Measurements from ENCODE around the gene PTPRT. TPM values are rescaled to one million over a fixed set of nuclear protein-coding genes. Genes with fewer than 3 reads are reported as not detected.

Gene PTPRT
- total RNA-seq, 1 experiment from 2014 or later = not detected

- no TSS peak for BruUV-seq (replicated peaks)
- peaks cover 14% of the 10 kb centered on the region for H3K9me3 Mint-ChIP-seq (ENCODE audit: low read depth, unreplicated experiment)
- H3K27ac Mint-ChIP-seq (ENCODE audit: unreplicated experiment) = no peak overlapping the region
- no peak for TF ChIP-seq CTCF (IDR thresholded peaks at IDR 0.05; ENCODE audit: unreplicated experiment)
- no peaks in the 10 kb centered on the region for H3K4me1 Mint-ChIP-seq (ENCODE audit: low read depth, unreplicated experiment)
- CTCF ChIA-PET = no interaction called here
- intact Hi-C loops (cut with micrococcal nuclease; ENCODE audit: unreplicated experiment) = no loop called here
- no peak for DNase-seq
- no peak overlapping the region for H3K4me3 Mint-ChIP-seq (ENCODE audit: low read depth, unreplicated experiment)
- no peaks in the 10 kb centered on the region for H3K36me3 Mint-ChIP-seq (ENCODE audit: insufficient read depth, unreplicated experiment)
- H3K27me3 Mint-ChIP-seq (ENCODE audit: unreplicated experiment) = peaks cover 13% of the 10 kb centered on the region
These were observed 848.1 kb downstream of the PTPRT start for GRCh38 chr20:42341654-42342053.

DNA sequence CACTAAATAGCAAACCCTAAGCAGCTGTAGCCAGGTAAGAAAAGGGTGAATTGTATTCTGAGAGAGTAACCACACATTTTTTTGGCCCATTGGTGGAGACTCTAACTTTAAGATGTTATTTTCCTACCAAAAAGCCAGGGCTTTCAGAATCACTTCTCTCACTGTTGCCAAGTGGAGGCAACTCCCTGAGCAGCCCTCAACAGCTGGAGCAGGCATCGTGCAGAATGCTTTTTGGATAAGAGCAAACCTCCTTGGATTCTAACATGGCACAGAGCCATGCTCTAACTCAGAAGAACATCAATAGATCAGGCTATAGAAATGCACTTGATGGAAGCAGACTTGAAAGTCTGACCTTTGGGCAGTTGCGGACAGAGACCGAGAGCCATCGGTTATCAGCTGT is 849.3 kb downstream of the PTPRT start:
- no peak overlapping the region for H3K4me3 Mint-ChIP-seq (ENCODE audit: low read depth, unreplicated experiment)
- H3K9me3 Mint-ChIP-seq (ENCODE audit: low read depth, unreplicated experiment) = peaks cover 11% of the 10 kb centered on the region
- H3K36me3 Mint-ChIP-seq (ENCODE audit: insufficient read depth, unreplicated experiment) = no peaks in the 10 kb centered on the region
- H3K27me3 Mint-ChIP-seq (ENCODE audit: unreplicated experiment) = peaks cover 13% of the 10 kb centered on the region
- intact Hi-C loops (cut with micrococcal nuclease; ENCODE audit: unreplicated experiment) = no loop called here
- no peak for TF ChIP-seq CTCF (IDR thresholded peaks at IDR 0.05; ENCODE audit: unreplicated experiment)
- BruUV-seq (replicated peaks) = no TSS peak
- H3K4me1 Mint-ChIP-seq (ENCODE audit: low read depth, unreplicated experiment) = no peaks in the 10 kb centered on the region
- CTCF ChIA-PET = no interaction called here
- no peak for DNase-seq
- no peak overlapping the region for H3K27ac Mint-ChIP-seq (ENCODE audit: unreplicated experiment)

GRCh38 chr20:42338294-42339201 is 851.2 kb downstream of the PTPRT start:
- no peak overlapping the region for H3K27ac Mint-ChIP-seq (ENCODE audit: unreplicated experiment)
- H3K4me3 Mint-ChIP-seq (ENCODE audit: low read depth, unreplicated experiment) = no peak overlapping the region
- H3K9me3 Mint-ChIP-seq (ENCODE audit: low read depth, unreplicated experiment) = peaks cover 15% of the 10 kb centered on the region
- H3K36me3 Mint-ChIP-seq (ENCODE audit: insufficient read depth, unreplicated experiment) = no peaks in the 10 kb centered on the region
- CTCF ChIA-PET = no interaction called here
- no TSS peak for BruUV-seq (replicated peaks)
- intact Hi-C loops (cut with micrococcal nuclease; ENCODE audit: unreplicated experiment) = no loop called here
- no peak for DNase-seq
- TF ChIP-seq CTCF (IDR thresholded peaks at IDR 0.05; ENCODE audit: unreplicated experiment) = no peak
- H3K4me1 Mint-ChIP-seq (ENCODE audit: low read depth, unreplicated experiment) = no peaks in the 10 kb centered on the region
- H3K27me3 Mint-ChIP-seq (ENCODE audit: unreplicated experiment) = peaks cover 13% of the 10 kb centered on the region

GRCh38 chr20:42336576-42336975 is 853.1 kb downstream of the PTPRT start:
- H3K4me1 Mint-ChIP-seq (ENCODE audit: low read depth, unreplicated experiment) = no peaks in the 10 kb centered on the region
- no peaks in the 10 kb centered on the region for H3K36me3 Mint-ChIP-seq (ENCODE audit: insufficient read depth, unreplicated experiment)
- H3K4me3 Mint-ChIP-seq (ENCODE audit: low read depth, unreplicated experiment) = no peak overlapping the region
- DNase-seq = no peak
- H3K27ac Mint-ChIP-seq (ENCODE audit: unreplicated experiment) = no peak overlapping the region
- H3K9me3 Mint-ChIP-seq (ENCODE audit: low read depth, unreplicated experiment) = peaks cover 11% of the 10 kb centered on the region
- CTCF ChIA-PET = no interaction called here
- BruUV-seq (replicated peaks) = no TSS peak
- peaks cover 2% of the 10 kb centered on the region for H3K27me3 Mint-ChIP-seq (ENCODE audit: unreplicated experiment)
- no peak for TF ChIP-seq CTCF (IDR thresholded peaks at IDR 0.05; ENCODE audit: unreplicated experiment)
- intact Hi-C loops (cut with micrococcal nuclease; ENCODE audit: unreplicated experiment) = no loop called here
